Effector memory CD4-positive, alpha-beta T cell (primary cell): ENCODE results near the gene EIPR1.

ENCODE experiments used
- DNase-seq, 3 donors: peaks; one replicate each; pipeline ENCODE4 v3.0.0-alpha.2; 2020
- H3K27ac ChIP-seq: 2 replicates; pipeline ENCODE4 v1.7.0; 2013; ENCODE audit warnings: mild to moderate bottlenecking, low read length, moderate library complexity; ENCODE audit not compliant: insufficient read depth, poor library complexity, severe bottlenecking
- H3K27me3 ChIP-seq: replicated peaks from 2 replicates; pipeline ENCODE4 v1.7.0; 2013; ENCODE audit warnings: mild to moderate bottlenecking, low read length; ENCODE audit not compliant: insufficient read depth, control insufficient read depth, poor library complexity, severe bottlenecking
- H3K36me3 ChIP-seq: 2 replicates; pipeline ENCODE4 v1.7.0; 2013; ENCODE audit warnings: mild to moderate bottlenecking, low read length, moderate library complexity; ENCODE audit not compliant: control insufficient read depth, insufficient read depth
- H3K4me1 ChIP-seq: 2 replicates; pipeline ENCODE4 v1.7.0; 2013; ENCODE audit warnings: low read length, mild to moderate bottlenecking; ENCODE audit not compliant: control insufficient read depth, insufficient read depth, poor library complexity, severe bottlenecking
- H3K4me3 ChIP-seq: 2 replicates; pipeline ENCODE4 v1.7.0; 2013; ENCODE audit warnings: low read length, low read depth, mild to moderate bottlenecking; ENCODE audit not compliant: insufficient read depth, poor library complexity, severe bottlenecking
- H3K9me3 ChIP-seq: 2 replicates; pipeline ENCODE4 v1.7.0; 2013; ENCODE audit warnings: mild to moderate bottlenecking, low read length, moderate library complexity; ENCODE audit not compliant: control insufficient read depth

EIPR1 gene

DNA sequence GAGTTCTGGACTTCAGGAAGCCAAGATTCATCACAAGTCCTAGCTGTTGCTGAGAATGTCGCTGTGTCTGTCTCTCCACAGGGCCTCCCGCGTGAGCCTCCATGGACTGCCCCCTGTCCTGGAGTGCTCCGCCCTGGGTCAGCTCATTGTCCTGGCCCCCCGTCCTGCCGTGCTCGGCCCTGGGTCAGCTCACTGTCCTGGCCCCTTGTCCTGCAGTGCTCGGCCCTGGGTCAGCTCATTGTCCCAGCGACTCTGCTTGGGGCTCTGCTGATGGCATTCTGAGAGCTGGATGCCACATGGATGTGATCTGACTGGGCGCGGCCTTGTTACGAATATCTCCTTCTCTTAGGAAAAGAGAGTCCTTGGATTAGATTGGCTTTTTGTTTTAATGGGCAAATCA, 78.5 kb downstream of the EIPR1 start:
- H3K9me3 ChIP-seq = no peaks in the 10 kb centered on the region
- no peaks in the 10 kb centered on the region for H3K36me3 ChIP-seq
- DNase-seq = no peak
- no peak overlapping the region for H3K27ac ChIP-seq
- no peak overlapping the region for H3K4me3 ChIP-seq
- H3K4me1 ChIP-seq = peaks cover 6% of the 10 kb centered on the region
- H3K27me3 ChIP-seq = no peaks in the 10 kb centered on the region

DNA sequence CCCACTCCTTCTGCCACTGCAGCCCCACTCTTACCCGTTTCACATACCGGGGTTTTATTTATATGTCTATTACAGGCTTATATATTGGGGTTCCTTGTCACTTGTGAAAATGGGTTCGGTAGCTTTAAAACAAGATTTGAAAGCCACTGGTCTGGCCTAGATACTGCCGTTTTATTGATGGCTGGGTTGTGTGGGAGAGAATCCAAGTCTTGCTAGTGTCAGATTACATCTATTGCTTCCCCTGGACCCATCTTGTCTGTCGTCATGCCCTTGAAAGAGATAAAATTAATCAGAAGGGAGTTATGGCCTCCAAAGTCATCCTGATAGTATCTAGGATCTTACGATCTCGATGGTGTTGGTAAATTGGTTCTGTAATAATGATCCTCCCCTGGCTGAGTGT, 79.4 kb downstream of the EIPR1 start:
- Histone ChIP-seq H3K9me3 (no peaks in the 10 kb centered on the region), H3K36me3 (no peaks in the 10 kb centered on the region), H3K27ac (no peak overlapping the region), H3K4me1 (peaks cover under 1% of the 10 kb centered on the region), H3K27me3 (no peaks in the 10 kb centered on the region), H3K4me3 (no peak overlapping the region)
- DNase-seq = no peak

DNA sequence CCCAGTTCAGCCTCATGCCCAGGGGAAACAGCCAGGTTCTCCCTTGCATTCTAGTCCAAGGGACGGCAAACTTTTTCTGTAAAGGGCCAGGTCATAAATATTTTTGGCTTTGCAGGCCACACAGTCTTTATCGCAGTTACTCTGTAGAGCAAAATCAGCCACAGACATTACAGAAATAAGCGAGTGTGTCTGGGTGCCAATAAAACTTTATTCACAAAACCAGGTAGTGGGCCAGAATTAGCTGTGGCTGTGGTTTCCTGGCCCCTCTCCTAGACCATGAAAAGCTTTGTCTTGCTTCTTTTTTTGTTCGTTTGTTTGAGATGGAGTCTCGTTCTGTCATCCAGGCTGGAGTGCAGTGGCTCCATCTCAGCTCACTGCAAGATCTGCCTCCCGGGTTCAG, 80.1 kb downstream of the EIPR1 start:
- no peak for DNase-seq
- Histone ChIP-seq H3K27ac (no peak overlapping the region), H3K9me3 (no peaks in the 10 kb centered on the region), H3K36me3 (no peaks in the 10 kb centered on the region), H3K27me3 (no peaks in the 10 kb centered on the region), H3K4me1 (no peaks in the 10 kb centered on the region), H3K4me3 (no peak overlapping the region)

DNA sequence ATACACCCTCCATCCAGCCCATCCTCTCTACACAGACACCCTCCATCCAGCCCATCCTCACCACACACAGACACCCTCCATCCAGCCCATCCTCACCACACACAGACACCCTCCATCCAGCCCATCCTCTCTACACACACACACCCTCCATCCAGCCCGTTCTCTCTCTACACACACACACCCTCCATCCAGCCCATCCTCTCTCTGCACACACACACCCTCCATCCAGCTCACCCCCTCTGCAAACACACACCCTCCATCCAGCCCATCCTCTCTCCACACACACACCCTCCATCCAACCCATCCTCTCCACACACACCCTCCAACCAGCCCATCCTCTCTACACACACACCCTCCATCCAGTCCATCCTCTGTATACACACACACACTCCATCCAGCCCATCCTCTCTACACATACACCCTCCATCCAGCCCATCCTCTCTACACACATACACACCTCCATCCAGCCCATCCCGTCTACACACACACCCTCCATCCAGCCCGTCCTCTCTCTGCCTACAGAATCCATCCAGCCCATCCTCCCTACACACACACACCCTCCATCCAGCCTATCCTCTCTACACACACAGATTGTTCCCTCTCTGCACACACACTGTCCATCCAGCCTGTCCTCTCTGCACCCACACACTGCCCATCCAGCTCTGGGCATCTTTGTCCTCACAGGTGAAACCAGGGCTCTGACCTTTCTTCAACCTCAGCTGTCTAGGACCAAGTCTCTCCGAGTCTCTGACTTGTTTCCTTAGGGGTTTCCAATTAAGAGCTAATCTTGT, 81.2 kb downstream of the EIPR1 start:
- no peaks in the 10 kb centered on the region for H3K9me3 ChIP-seq
- no peak overlapping the region for H3K27ac ChIP-seq
- H3K4me1 ChIP-seq = no peaks in the 10 kb centered on the region
- H3K36me3 ChIP-seq = no peaks in the 10 kb centered on the region
- DNase-seq = no peak
- no peak overlapping the region for H3K4me3 ChIP-seq
- no peaks in the 10 kb centered on the region for H3K27me3 ChIP-seq

DNA sequence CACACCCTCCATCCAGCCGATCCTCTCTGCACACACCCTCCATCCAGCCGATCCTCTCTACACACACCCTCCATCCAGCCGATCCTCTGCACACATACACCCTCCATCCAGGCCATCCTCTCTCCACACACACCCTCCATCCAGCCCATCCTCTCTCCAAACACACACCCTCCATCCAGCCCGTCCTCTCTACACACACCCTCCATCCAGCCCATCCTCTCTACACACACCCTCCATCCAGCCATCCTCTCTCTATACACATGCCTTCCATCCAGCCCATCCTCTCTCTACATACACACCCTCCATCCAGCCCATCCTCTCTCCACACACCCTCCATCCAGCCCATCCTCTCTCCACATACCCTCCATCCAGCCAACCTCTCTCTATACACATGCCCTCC, 83.1 kb downstream of the EIPR1 start:
- Histone ChIP-seq H3K36me3 (no peaks in the 10 kb centered on the region), H3K27ac (no peak overlapping the region), H3K9me3 (no peaks in the 10 kb centered on the region), H3K4me1 (no peaks in the 10 kb centered on the region), H3K27me3 (no peaks in the 10 kb centered on the region), H3K4me3 (no peak overlapping the region)
- DNase-seq = no peak

DNA sequence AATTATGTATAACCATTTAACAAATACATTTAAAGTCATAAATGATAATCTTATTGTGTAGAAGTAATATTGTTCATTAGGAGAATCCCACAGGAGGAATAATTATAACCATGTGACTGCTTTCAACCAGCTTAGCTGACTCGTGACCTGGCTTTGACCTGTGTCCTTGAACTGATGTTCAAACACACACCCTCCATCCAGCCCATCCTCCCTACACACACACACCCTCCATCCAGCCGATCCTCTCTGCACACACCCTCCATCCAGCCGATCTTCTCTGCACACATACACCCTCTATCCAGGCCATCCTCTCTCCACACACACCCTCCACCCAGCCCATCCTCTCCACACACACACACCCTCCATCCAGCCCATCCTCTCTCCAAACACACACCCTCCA, 83.5 kb downstream of the EIPR1 start:
- H3K4me3 ChIP-seq = no peak overlapping the region
- no peaks in the 10 kb centered on the region for H3K4me1 ChIP-seq
- H3K27me3 ChIP-seq = no peaks in the 10 kb centered on the region
- no peaks in the 10 kb centered on the region for H3K9me3 ChIP-seq
- H3K27ac ChIP-seq = no peak overlapping the region
- H3K36me3 ChIP-seq = no peaks in the 10 kb centered on the region
- no peak for DNase-seq

DNA sequence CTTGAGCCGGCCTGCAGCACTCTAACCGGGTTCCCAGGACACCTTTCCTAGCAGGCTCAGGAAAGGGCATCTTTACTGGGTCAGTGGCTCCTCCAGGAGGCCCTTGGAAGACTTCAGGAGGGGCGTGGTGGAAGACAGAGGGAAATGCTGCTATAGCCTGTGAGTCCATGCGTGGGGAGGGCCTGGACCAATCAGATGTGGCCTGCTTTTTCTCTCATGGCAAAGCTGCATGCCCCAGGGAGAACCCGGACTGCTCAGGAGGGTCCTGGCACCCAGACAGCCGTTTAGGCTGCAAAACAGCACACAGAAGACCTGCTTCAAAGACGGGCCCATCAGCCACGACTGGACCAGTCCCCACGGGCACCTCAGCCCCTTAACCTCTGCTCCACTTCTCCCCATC, 84.4 kb downstream of the EIPR1 start:
- no peak for DNase-seq
- no peak overlapping the region for H3K27ac ChIP-seq
- no peaks in the 10 kb centered on the region for H3K27me3 ChIP-seq
- no peaks in the 10 kb centered on the region for H3K4me1 ChIP-seq
- H3K4me3 ChIP-seq = no peak overlapping the region
- no peaks in the 10 kb centered on the region for H3K36me3 ChIP-seq
- no peaks in the 10 kb centered on the region for H3K9me3 ChIP-seq

DNA sequence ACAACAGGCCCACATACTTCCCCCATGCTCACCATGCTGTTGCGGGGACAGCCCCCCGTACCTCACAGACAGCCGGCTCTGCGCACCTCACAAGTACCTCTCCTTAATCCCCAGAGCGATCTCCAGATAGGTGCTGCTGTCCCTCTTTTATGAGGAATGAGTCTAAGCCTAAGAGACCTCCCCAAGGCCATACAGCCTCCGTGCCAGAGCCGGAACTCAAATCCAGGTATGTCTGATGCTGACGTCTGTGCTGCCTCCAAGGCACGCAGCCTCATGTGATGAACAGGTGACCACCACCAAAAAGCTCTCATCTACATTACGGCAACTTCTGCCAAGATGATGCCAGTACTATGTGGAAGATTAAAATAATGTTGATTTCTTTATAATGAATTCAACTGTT, 85.2 kb downstream of the EIPR1 start:
- H3K27ac ChIP-seq = no peak overlapping the region
- no peaks in the 10 kb centered on the region for H3K9me3 ChIP-seq
- no peaks in the 10 kb centered on the region for H3K4me1 ChIP-seq
- H3K4me3 ChIP-seq = no peak overlapping the region
- no peaks in the 10 kb centered on the region for H3K27me3 ChIP-seq
- no peaks in the 10 kb centered on the region for H3K36me3 ChIP-seq
- DNase-seq = no peak

DNA sequence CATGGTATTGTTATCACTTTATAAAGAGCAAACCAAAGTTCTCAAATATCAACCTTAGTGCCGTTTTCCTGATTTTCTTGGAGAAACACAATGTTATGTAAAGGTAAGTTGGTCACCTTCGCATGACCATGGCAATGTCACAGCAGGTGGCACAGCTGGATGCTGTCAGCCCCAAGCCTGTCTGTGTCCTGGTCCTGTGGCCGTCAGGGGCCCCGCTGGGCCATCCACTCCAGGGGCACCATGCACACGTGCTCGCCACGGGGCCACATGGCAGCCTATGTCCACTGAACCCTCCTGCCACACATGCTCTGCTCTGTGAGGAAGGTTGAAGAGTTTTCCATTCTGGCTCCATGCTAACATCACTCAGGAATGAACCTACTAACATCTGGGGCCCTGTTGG, 85.9 kb downstream of the EIPR1 start:
- DNase-seq = no peak
- Histone ChIP-seq H3K27ac (no peak overlapping the region), H3K4me1 (no peaks in the 10 kb centered on the region), H3K4me3 (no peak overlapping the region), H3K36me3 (no peaks in the 10 kb centered on the region), H3K27me3 (no peaks in the 10 kb centered on the region), H3K9me3 (no peaks in the 10 kb centered on the region)

DNA sequence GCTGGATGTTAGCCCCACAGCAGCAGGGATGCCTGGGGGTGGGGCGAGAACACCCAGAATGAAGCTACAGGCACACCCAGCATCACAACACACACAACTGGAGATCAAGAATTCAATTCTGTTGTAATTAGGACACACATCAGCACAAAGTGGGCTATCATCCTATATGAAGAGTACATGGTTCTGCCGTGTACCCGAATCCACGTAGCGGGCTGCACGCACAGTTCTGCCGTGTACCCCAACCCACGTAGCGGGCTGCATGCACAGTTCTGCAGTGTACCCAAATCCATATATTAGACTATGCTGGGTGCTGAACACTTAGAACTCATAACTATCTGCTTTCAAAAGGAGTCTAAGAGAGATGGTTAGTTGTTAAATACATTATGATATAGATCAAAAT, 86.5 kb downstream of the EIPR1 start:
- Histone ChIP-seq H3K4me3 (no peak overlapping the region), H3K27me3 (no peaks in the 10 kb centered on the region), H3K4me1 (no peaks in the 10 kb centered on the region), H3K36me3 (no peaks in the 10 kb centered on the region), H3K27ac (no peak overlapping the region), H3K9me3 (no peaks in the 10 kb centered on the region)
- no peak for DNase-seq
